ENCODE measurements around the gene EPB41L2. TPM values are rescaled to one million over a fixed set of nuclear protein-coding genes. Genes with fewer than 3 reads are reported as not detected.
A peak's percentile ranks its signal among the peaks of the same experiment; 100 is the strongest.

The EPB41L2 gene
- total RNA-seq, 4 donors from 2014 or later = 11.6 to 24.0 (median 14.6) TPM

GRCh38 chr6:130888246-130888645 is 174.8 kb downstream of the EPB41L2 start:
- Histone ChIP-seq H3K4me1 (no peaks in the 10 kb centered on the region), H3K36me3 (no peaks in the 10 kb centered on the region), H3K27me3 (no peaks in the 10 kb centered on the region), H3K27ac (no peak overlapping the region), H3K4me3 (no peak overlapping the region), H3K9me3 (no peaks in the 10 kb centered on the region)
- TF ChIP-seq POLR2A (IDR thresholded peaks at IDR 0.05) = no peak
- no peak for TF ChIP-seq CTCF (IDR thresholded peaks at IDR 0.05 in 4 of 5, conservative IDR thresholded peaks at IDR 0.05 in 1 of 5)
- intact Hi-C loops (cut with DNase I; ENCODE audit: low total_unique reads) = loop anchor here (5.0 kb wide), 2 partner anchors 174 to 644 kb away; partner anchors contain the start of gene EPB41L2
- in situ Hi-C loops (cut with MboI; ENCODE audit: low sequenced_read_pairs in 4 of 4) = loop anchor here (5.0 to 25.0 kb wide), 3 partner anchors 229 to 649 kb away; no protein-coding TSS in a partner anchor
- ATAC-seq (no peak), DNase-seq (no peak)

GRCh38 chr6:130886966-130887365 is 176.1 kb downstream of the EPB41L2 start:
- intact Hi-C loops (cut with DNase I; ENCODE audit: low total_unique reads) (loop anchor here (1.0 to 5.0 kb wide), 3 partner anchors 175 to 645 kb away; partner anchors contain the start of gene EPB41L2), in situ Hi-C loops (cut with MboI; ENCODE audit: low sequenced_read_pairs in 4 of 4) (loop anchor here (5.0 to 25.0 kb wide), 3 partner anchors 230 to 650 kb away; no protein-coding TSS in a partner anchor)
- TF ChIP-seq CTCF (IDR thresholded peaks at IDR 0.05 in 4 of 5, conservative IDR thresholded peaks at IDR 0.05 in 1 of 5) (no peak), POLR2A (IDR thresholded peaks at IDR 0.05) (no peak)
- ATAC-seq (no peak), DNase-seq (no peak)
- no peak overlapping the region for H3K4me3 ChIP-seq
- no peak overlapping the region for H3K27ac ChIP-seq
- no peaks in the 10 kb centered on the region for H3K36me3 ChIP-seq
- H3K27me3 ChIP-seq = no peaks in the 10 kb centered on the region
- H3K9me3 ChIP-seq = no peaks in the 10 kb centered on the region
- H3K4me1 ChIP-seq = no peaks in the 10 kb centered on the region

GRCh38 chr6:130885392-130886192 is 177.5 kb downstream of the EPB41L2 start:
- in situ Hi-C loops (cut with MboI; ENCODE audit: low sequenced_read_pairs in 4 of 4) (loop anchor here (5.0 to 25.0 kb wide), 3 partner anchors 232 to 652 kb away; no protein-coding TSS in a partner anchor), intact Hi-C loops (cut with DNase I; ENCODE audit: low total_unique reads) (loop anchor here (1.0 to 5.0 kb wide), 4 partner anchors 177 to 743 kb away; partner anchors contain the start of genes EPB41L2 and MED23)
- no peaks in the 10 kb centered on the region for H3K4me1 ChIP-seq
- H3K27ac ChIP-seq = no peak overlapping the region
- ATAC-seq (peak; percentile 86), DNase-seq (peak; percentile 43 to 45)
- H3K9me3 ChIP-seq = no peaks in the 10 kb centered on the region
- no peak for TF ChIP-seq POLR2A (IDR thresholded peaks at IDR 0.05)
- TF ChIP-seq CTCF (IDR thresholded peaks at IDR 0.05 in 4 of 5, conservative IDR thresholded peaks at IDR 0.05 in 1 of 5) = peak; percentile 83 to 91 (median 88)
- no peaks in the 10 kb centered on the region for H3K36me3 ChIP-seq
- no peak overlapping the region for H3K4me3 ChIP-seq
- no peaks in the 10 kb centered on the region for H3K27me3 ChIP-seq

- Histone ChIP-seq H3K27me3 (no peaks in the 10 kb centered on the region), H3K9me3 (no peaks in the 10 kb centered on the region), H3K4me3 (no peak overlapping the region), H3K36me3 (no peaks in the 10 kb centered on the region), H3K4me1 (no peaks in the 10 kb centered on the region), H3K27ac (no peak overlapping the region)
- no peak for DNase-seq
- no peak for ATAC-seq
- intact Hi-C loops (cut with DNase I; ENCODE audit: low total_unique reads) (no loop called here), in situ Hi-C loops (cut with MboI; ENCODE audit: low sequenced_read_pairs in 4 of 4) (loop anchor here in 2 of 4 donors (5.0 to 25.0 kb wide), 3 partner anchors 235 to 655 kb away; no protein-coding TSS in a partner anchor)
- no peak for TF ChIP-seq CTCF (IDR thresholded peaks at IDR 0.05 in 4 of 5, conservative IDR thresholded peaks at IDR 0.05 in 1 of 5)
- no peak for TF ChIP-seq POLR2A (IDR thresholded peaks at IDR 0.05)
Measured at GRCh38 chr6:130882370-130882769, 180.7 kb downstream of the EPB41L2 start.
